Testis (tissue), 3 donors: ENCODE data around the gene ZMAT5. TPM values are rescaled to one million over a fixed set of nuclear protein-coding genes. Genes with fewer than 3 reads are reported as not detected.

Source experiments
- DNase-seq: peaks from one replicate; pipeline ENCODE4 v3.0.0-alpha.2; 2019
- H3K27ac ChIP-seq, 2 donors: fragments of 200-600 bp; sonication (generic); one replicate each; pipeline ENCODE4 v1.5.1; 2019
- H3K27me3 ChIP-seq: fragments of 200-600 bp; sonication (generic); one replicate; pipeline ENCODE4 v1.5.1; 2019
- H3K36me3 ChIP-seq: fragments of 200-600 bp; sonication (generic); one replicate; pipeline ENCODE4 v1.5.1; 2017; ENCODE audit warnings: low read depth; ENCODE audit errors: missing control alignments
- H3K4me1 ChIP-seq: fragments of 200-600 bp; sonication (generic); one replicate; pipeline ENCODE4 v1.5.1; 2019
- H3K4me3 ChIP-seq, 2 donors: fragments of 200-600 bp; sonication (generic); one replicate each; pipeline ENCODE4 v1.5.1; 2017 to 2019
- H3K9me3 ChIP-seq: fragments of 200-600 bp; sonication (generic); one replicate; pipeline ENCODE4 v1.5.1; 2017
- POLR2A ChIP-seq: fragments of 450-650 bp; IDR thresholded peaks from one replicate; pipeline ENCODE4 v1.6.1; 2017; ENCODE audit warnings: antibody characterized with exemption, mild to moderate bottlenecking, moderate library complexity
- WGBS, 2 donors: methylation state at CpG; one replicate each; pipeline ENCODE4 v1.1.5; 2018; 5-methylcytosine and 5-hydroxymethylcytosine counted together
- intact Hi-C: fragments of 100-400 bp; cut with DNase I; formaldehyde crosslinking; loops from one replicate; pipeline ENCODE4 v1.15.1; 2023; ENCODE audit warnings: low total_unique reads
- polyA plus RNA-seq: library from polyadenylated mRNA; stranded (reverse); fragments of 350-450 nt; fragmentation: Illumina TruSeq; extraction: RNeasy Lipid Tissue Mini Kit (QIAGEN cat#74804); gene quantifications from one replicate; pipeline ENCODE4 v1.2.3, GENCODE V29; 2014; ENCODE audit warnings: low read depth, low replicate concordance; ENCODE audit not compliant: insufficient read depth
- total RNA-seq, 2 donors: library from RNA; depleted of rRNA; stranded (reverse); fragments of >200 nt; gene quantifications; one replicate each; pipeline ENCODE4 v1.2.3, GENCODE V29; 2016
- TF ChIP-seq, protein P1 (sequence below), 3 experiments: fragments of 450-650 bp in 2 of 3; fragments of 200-600 bp in 1 of 3; sonication (generic) in 1 of 3; IDR thresholded peaks; one replicate each; pipeline ENCODE4 v1.5.1; 2016 to 2019; ENCODE audit warnings: antibody characterized with exemption in 3 of 3, mild to moderate bottlenecking in 2 of 3, moderate library complexity in 1 of 3

Gene ZMAT5
- total and polyA plus RNA-seq, 3 donors from 2014 or later, result 16.7 to 23.4 (median 19.6) TPM

- H3K4me3 ChIP-seq, result no peak overlapping the region
- intact Hi-C loops, result no loop called here
- no peak for DNase-seq
- H3K36me3 ChIP-seq, result no peaks in the 10 kb centered on the region
- H3K4me1 ChIP-seq, result no peaks in the 10 kb centered on the region
- H3K27ac ChIP-seq, result no peak overlapping the region
- no peak for TF ChIP-seq POLR2A
- TF ChIP-seq, protein P1, sequence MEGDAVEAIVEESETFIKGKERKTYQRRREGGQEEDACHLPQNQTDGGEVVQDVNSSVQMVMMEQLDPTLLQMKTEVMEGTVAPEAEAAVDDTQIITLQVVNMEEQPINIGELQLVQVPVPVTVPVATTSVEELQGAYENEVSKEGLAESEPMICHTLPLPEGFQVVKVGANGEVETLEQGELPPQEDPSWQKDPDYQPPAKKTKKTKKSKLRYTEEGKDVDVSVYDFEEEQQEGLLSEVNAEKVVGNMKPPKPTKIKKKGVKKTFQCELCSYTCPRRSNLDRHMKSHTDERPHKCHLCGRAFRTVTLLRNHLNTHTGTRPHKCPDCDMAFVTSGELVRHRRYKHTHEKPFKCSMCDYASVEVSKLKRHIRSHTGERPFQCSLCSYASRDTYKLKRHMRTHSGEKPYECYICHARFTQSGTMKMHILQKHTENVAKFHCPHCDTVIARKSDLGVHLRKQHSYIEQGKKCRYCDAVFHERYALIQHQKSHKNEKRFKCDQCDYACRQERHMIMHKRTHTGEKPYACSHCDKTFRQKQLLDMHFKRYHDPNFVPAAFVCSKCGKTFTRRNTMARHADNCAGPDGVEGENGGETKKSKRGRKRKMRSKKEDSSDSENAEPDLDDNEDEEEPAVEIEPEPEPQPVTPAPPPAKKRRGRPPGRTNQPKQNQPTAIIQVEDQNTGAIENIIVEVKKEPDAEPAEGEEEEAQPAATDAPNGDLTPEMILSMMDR (IDR thresholded peaks at IDR 0.05), result no peak
- H3K27me3 ChIP-seq, result no peaks in the 10 kb centered on the region
- WGBS, 2 donors, result 85 to 91% methylated on average over 7 to 9 of the region's 9 CpGs
- no peaks in the 10 kb centered on the region for H3K9me3 ChIP-seq
Observed at GRCh38 chr22:29748248-29748893, 18.4 kb downstream of the ZMAT5 start.

DNA sequence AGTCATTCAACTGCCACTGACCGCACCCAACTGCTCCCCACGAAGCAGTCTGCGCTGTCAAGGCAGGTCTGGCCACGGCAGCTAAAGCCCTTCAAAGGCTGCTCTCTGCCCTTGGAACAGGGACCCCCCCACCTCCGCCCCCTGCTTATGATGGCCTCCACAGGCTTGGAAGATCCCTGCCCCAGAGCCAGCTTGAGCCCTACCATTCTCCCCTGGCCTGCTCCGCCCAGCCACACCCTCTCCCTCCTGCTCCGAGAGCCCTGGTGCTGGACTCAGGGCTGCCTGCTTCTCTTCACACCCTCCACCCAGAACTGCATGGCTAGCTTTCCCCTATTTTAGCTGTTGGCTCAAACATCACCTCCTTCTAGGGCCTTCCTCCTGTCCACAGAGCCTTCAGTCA lies 19.0 kb downstream of the ZMAT5 start:
- Histone ChIP-seq H3K27ac (no peak overlapping the region), H3K36me3 (no peaks in the 10 kb centered on the region), H3K4me1 (no peaks in the 10 kb centered on the region), H3K4me3 (no peak overlapping the region), H3K9me3 (no peaks in the 10 kb centered on the region), H3K27me3 (no peaks in the 10 kb centered on the region)
- 88 to 98% methylated on average over 5 to 7 of the region's 7 CpGs for WGBS, 2 donors
- TF ChIP-seq, protein P1 (IDR thresholded peaks at IDR 0.05), result no peak
- no peak for TF ChIP-seq POLR2A
- no peak for DNase-seq
- intact Hi-C loops, result no loop called here

- no peaks in the 10 kb centered on the region for H3K27me3 ChIP-seq
- peak; percentile 31 for DNase-seq
- intact Hi-C loops, result no loop called here
- no peak overlapping the region for H3K27ac ChIP-seq
- WGBS, 2 donors, result 74 to 86% methylated on average over 8 of the region's 8 CpGs
- H3K4me1 ChIP-seq, result no peaks in the 10 kb centered on the region
- H3K9me3 ChIP-seq, result no peaks in the 10 kb centered on the region
- no peaks in the 10 kb centered on the region for H3K36me3 ChIP-seq
- TF ChIP-seq, protein P1 (IDR thresholded peaks at IDR 0.05), result no peak
- no peak for TF ChIP-seq POLR2A
- no peak overlapping the region for H3K4me3 ChIP-seq
Observed at GRCh38 chr22:29744902-29745301, 21.9 kb downstream of the ZMAT5 start.

DNA sequence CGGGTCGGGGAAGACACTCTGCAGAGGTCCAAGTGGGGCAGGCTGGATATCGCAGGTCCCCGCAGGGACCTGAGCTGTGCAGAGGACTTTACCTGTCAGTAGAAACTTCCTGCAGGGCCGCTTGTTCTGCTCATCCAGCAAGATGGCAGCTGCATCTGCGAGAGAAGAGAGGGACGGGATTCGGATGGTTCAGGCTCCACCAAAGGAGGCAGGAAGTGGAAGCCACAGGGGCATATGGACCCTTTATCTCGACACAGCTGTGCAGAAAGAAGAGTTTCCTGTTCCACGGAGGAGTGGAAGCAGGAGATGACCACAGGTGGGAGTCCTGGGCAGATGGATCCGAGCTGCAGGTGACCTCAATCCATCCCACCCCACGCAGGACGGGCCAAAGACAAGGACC lies 24.5 kb downstream of the ZMAT5 start:
- Histone ChIP-seq H3K27ac (no peak overlapping the region), H3K4me1 (no peaks in the 10 kb centered on the region), H3K27me3 (no peaks in the 10 kb centered on the region), H3K4me3 (no peak overlapping the region), H3K36me3 (no peaks in the 10 kb centered on the region), H3K9me3 (no peaks in the 10 kb centered on the region)
- no peak for TF ChIP-seq POLR2A
- TF ChIP-seq, protein P1 (IDR thresholded peaks at IDR 0.05), result no peak
- DNase-seq, result no peak
- 81 to 82% methylated on average over 13 of the region's 13 CpGs for WGBS, 2 donors
- intact Hi-C loops, result no loop called here

GRCh38 chr22:29741926-29742325 lies 24.9 kb downstream of the ZMAT5 start:
- intact Hi-C loops, result no loop called here
- H3K36me3 ChIP-seq, result no peaks in the 10 kb centered on the region
- H3K4me1 ChIP-seq, result no peaks in the 10 kb centered on the region
- H3K4me3 ChIP-seq, result no peak overlapping the region
- no peaks in the 10 kb centered on the region for H3K9me3 ChIP-seq
- no peak for TF ChIP-seq POLR2A
- TF ChIP-seq, protein P1 (IDR thresholded peaks at IDR 0.05), result no peak
- H3K27ac ChIP-seq, result no peak overlapping the region
- H3K27me3 ChIP-seq, result no peaks in the 10 kb centered on the region
- DNase-seq, result no peak
- WGBS, 2 donors, result 90 to 92% methylated on average over 2 of the region's 2 CpGs
